MV-4-11 (cell line): ENCODE results near the gene COPZ1.
A peak's percentile ranks its signal among the peaks of the same experiment; 100 is the strongest.
"Not testable (repeated sequence)": the region's sequence is repeated elsewhere in the genome, so short reads cannot be mapped to it uniquely, and the experiment has no call there.

ENCODE experiments used
- DNase-seq: peaks from one replicate; lab custom pipeline; 2025; lab: John Stamatoyannopoulos, UW

The COPZ1 gene

DNA sequence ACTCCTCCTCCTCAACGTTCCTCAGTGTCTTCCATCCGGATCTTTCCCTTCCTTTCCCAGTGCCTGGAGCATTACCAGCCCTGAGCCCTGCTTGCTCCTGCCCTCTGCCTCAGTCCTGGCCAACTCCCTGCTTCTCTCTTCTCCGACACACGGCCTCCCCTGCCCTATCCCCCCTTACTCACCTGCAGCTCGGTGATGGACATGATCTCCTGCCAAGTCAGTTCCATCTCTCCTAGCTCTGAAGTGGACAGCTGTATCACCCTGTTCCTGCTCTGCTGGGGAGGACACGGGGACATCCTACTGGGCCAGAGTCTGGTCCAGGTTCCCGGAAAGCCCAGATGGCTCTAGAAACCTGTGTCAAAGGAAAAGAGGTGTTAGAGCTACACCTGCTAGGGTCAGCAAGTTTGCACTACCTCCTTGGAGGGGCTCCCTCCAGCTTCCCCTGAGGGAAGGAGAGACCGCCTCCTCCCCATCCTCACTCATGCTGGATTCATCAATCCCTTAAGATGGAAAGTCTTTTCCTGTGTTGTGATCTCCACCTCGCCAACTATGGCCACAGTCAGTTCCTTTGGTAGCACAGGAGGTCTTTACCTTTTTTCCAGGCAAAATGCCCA is 29.9 kb upstream of the COPZ1 start:
- DNase-seq, result no peak

DNA sequence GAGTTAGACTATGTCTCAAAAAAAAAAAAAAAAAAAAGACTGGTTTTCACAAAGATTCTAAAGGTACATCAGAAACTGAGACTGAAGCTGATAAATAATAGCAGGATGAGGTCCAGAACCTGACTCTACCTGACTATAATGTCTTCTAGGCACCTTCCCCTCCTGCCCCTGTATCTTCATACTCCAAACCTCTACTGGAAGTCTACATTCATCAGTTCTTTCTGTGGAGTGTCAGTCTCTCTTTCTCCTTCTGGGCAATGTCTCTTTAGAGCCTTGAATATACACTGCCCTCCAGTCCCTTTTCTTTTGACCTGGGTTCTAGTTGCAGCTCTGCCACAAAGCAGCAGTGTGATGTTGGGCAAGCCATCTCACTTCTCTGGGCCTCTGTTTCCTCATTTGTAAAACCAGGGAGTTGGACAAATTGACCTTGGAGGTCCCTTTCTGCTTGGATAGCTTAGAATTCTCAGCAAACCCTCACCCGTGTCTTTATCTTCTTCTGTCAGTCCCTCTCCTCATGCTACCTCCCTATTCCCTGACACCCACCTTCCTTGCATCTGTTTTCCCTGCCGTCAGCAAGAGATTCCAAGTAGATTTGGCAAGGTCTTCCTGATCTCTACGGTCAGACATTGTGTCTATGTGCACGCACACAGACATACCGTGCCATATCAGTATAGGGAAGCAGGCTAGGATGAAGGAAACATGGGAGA is 28.4 kb upstream of the COPZ1 start:
- DNase-seq, result no peak

GRCh38 chr12:54298904-54299303 is 26.0 kb upstream of the COPZ1 start:
- DNase-seq, result no peak

DNA sequence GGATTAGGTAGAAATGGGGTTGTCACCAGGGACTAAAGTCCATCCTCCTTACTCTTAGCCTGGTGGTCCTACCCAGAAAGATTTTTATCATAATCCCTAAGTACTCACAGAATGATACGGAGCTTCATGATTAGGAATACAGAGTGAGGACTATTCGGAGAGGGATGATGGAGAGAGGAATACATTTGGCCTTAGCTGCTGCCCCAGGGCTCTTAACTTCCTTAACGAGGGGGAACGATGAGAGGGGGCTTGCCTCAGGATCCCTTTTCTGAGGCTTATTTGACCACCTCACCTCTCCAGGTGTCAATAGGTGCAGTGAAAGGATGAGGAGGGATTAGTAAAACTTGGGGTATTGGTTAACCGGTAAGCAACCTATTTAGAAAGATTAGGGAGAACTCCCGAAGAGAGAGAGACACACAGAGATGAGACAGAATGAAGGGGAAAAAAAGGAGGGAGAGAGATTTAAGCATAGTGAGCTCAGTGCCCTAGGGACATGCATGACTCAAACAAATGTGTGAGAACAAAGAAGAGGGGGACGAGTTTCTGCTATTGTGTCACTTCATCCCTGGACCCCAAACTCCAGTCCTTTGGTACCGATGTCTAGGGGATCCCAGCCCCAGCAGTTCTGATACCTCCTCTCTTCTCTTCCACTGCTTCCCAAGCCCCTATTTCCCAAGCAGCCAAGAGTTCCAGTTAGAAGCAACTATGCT is 25.3 kb upstream of the COPZ1 start:
- no peak for DNase-seq

DNA sequence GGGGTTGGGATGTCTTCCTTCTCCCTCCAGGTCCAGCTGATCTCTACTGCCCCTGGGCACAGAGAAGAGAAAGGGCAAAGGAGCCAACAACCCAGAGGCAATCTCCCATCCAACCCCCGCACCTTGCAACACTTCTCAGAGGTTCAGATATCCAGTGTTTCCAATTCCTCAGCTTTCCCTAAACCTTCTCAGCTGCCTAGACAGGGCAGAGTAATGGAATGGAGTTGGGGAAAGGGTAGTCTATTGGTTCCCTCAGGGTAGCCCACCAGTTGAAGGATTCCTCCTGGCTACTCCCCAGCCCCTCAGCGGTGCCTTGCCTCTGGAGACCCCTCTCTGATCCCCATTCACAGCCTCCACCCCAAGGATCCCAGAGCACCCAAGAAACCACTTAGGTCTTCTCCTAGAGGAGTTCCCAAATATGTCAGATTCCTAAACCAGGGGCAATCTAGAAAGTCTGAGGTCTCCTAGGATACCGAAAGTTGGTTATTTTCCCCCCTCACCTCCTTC is 24.7 kb upstream of the COPZ1 start:
- no peak for DNase-seq

GRCh38 chr12:54300732-54301427 is 24.1 kb upstream of the COPZ1 start, which contains the start of gene NFE2:
TSS of gene NFE2 (minus strand) at chr12:54301015. CDS start at chr12:54295248, 5,767 bp downstream.
- DNase-seq, result peak; percentile 74

GRCh38 chr12:54301428-54302048 is 23.4 kb upstream of the COPZ1 start:
- DNase-seq, result no peak

- no peak for DNase-seq
Observed at GRCh38 chr12:54303640-54304039, 21.3 kb upstream of the COPZ1 start.

DNA sequence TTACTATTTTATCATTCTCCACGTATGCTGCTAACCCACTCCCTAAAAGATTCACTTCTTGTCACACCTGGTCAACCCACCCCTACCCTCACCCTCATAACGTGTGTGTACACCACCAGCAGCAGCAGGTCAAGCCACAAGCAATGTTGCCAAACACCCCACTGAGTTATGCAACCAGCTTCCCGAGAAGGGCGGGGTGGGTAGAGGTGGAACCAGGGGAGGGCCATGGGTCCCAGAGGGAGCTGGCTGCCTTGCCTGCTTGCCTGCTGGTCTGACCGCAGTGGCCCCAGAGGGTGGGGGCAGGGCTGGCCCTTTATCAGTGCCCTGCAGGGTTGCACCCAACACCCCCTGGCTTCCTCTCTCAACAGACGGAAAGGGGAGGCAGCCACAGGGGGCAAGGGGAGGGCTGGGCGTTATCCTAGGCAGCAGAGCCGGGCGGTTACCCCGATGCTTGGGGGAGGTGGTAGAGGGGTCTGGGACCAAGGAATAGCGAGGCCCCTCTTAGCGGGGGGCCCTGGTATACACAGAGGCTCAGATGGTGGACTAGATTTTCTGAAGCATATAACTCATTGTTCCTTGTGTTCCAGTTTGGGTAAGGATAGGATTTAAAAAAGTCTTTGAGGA is 20.6 kb upstream of the COPZ1 start:
- DNase-seq, result peak; percentile 97

DNA sequence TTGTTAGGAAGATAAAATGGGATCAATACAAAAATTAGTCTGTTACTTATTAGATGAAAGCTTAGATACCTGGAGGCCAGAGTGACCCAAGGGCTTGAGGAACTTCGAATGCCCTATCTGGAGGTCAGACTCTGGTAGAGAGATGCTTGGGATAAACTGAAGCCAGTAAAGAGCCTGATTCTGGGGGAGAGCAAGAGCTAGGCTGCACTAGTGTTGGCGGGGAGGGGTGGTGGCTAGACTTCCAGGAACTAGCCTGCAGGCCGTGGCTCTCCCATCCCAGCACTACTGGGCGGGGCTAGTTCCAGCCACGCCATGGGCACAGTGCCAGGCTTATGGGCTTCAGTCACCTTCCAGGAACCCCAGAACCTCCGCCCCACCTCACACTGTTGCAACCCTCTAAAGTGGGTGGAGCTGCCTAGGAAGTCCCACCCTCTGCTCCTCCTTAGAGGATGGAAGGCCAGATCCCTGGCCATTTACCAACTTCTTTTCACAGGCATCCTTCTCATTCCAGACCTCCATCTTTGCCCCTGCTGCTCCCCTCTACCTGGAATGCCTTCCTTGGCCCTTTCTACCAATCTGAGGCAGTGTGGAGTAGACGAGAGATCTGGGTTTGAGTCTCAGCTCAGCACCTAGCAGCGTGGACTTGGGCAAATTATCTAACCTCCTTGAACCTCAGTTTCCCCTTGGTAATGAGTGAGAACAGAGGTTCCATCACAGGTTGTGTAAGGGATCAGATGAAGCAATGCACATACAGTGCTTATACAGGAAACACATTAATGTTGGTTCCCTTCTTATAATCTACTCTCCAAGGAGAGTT is 17.8 kb upstream of the COPZ1 start:
- DNase-seq, result peak; percentile 98

DNA sequence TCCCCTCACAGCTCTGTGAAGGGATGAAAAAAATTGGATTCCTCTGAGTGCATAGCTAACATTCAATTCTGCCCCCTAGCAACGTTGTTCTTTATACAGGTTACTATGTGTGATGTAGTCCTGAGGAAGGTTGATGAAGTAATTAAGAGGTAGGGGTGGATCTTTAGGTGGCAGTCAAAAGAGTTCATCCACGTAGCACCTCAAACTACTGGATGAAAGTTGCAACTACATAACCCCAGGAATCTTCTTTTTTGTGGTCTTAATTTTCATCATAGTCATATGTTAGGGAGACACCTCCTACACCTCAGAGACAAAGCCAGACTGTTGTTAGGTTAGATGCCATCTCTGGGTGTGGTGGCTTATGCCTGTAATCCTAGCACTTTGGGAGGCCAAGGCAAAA is 13.9 kb upstream of the COPZ1 start:
- DNase-seq, result no peak

DNA sequence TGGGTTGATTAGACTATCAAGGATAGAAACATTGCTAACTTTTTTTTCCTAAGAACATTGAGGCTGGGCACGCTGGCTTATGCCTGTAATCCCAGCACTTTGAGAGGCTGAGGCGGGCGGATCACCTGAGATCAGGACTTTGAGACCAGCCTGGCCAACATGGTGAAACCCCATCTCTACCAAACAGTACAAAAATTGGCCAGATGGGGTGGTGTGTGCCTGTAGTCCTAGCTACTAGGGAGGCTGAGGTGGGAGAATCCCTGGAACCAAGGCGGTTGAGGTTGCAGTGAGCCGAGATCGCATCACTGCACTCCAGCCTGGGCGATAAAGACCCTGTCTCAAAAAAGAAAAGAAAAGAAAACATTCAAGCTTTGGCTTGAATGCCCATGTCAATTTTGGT is 12.6 kb upstream of the COPZ1 start:
- DNase-seq, result not testable (repeated sequence)

GRCh38 chr12:54321363-54321762 is 3.6 kb upstream of the COPZ1 start:
- DNase-seq, result no peak

DNA sequence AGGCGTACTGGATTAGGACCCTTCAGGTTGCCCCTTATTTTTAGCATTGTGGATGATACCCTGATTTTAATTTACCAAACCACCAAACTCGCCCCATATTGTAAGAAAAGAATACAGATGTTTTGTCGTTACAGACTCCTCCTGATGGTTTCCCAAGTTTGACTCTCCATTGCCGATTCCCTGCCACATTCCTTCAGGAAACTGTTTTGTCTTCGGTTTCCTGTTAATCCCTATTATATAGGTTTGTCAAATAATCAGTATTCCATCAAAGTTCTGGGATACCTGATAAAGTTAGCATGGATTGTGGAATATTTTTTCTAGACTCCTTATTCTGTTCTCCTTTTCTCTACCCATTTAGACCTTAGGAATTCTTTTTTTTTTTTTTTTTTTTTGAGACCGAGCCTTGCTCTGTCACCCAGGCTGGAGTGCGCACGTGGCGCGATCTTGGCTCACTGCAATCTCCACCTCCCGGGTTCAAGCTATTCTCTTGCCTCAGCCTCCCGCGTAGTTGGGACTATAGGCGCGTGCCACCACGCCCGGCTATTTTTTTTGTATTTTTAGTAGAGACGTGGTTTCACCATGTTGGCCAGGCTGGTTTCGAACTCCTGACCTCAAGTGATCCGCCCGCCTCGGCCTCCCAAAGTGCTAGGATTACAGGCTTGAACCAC is 645 bp downstream of the COPZ1 start:
- not testable (repeated sequence) for DNase-seq

GRCh38 chr12:54328595-54329337 is 3.8 kb downstream of the COPZ1 start:
- DNase-seq, result no peak

GRCh38 chr12:54329759-54330158 is 4.8 kb downstream of the COPZ1 start:
- no peak for DNase-seq

DNA sequence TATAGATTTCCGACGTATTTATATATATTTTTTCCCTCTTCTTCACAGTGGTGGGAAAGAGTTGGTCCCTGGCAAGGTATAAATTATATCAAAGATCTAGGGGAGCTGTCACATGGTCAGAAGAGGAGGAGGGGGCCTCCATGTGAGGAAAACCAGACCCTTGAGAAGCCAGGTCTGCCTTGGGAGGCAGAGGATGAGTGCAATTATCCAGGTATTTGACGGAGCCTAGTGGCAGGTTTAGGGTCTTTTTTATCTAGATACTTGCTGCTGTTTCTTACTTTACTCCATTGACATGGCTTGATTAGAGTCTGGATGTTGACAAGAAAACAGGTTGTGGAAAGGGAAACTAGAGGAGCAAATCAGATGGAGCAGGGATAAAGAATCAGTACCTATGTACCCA is 5.5 kb downstream of the COPZ1 start:
- no peak for DNase-seq

- DNase-seq, result no peak
Observed at GRCh38 chr12:54331461-54331860, 6.5 kb downstream of the COPZ1 start.

GRCh38 chr12:54333420-54334034 is 8.6 kb downstream of the COPZ1 start:
- DNase-seq, result no peak
